ENCODE data around the gene CDK5RAP2. TPM values are rescaled to one million over a fixed set of nuclear protein-coding genes. Genes with fewer than 3 reads are reported as not detected.

The CDK5RAP2 gene
- total RNA-seq, 4 donors from 2014 or later: 57.4 to 86.3 (median 70.3) TPM

- H3K27ac ChIP-seq: no peak overlapping the region
- no peak for ATAC-seq
- intact Hi-C loops (cut with DNase I; ENCODE audit: low total_unique reads): no loop called here
Measured at GRCh38 chr9:120363697-120364096, 216.3 kb downstream of the CDK5RAP2 start.

GRCh38 chr9:120362446-120362845 is 217.5 kb downstream of the CDK5RAP2 start:
- Histone ChIP-seq H3K4me1 (no peaks in the 10 kb centered on the region), H3K27ac (no peak overlapping the region), H3K36me3 (no peaks in the 10 kb centered on the region), H3K27me3 (no peaks in the 10 kb centered on the region), H3K4me3 (no peak overlapping the region), H3K9me3 (no peaks in the 10 kb centered on the region)
- ATAC-seq (no peak), DNase-seq (no peak)
- in situ Hi-C loops (cut with MboI; ENCODE audit: low sequenced_read_pairs in 4 of 4): loop anchor here in 2 of 4 donors (25.0 kb wide), 1 partner anchor 800 kb away; no protein-coding TSS in a partner anchor
- intact Hi-C loops (cut with DNase I; ENCODE audit: low total_unique reads): no loop called here
- TF ChIP-seq CTCF (IDR thresholded peaks at IDR 0.05 in 4 of 5, conservative IDR thresholded peaks at IDR 0.05 in 1 of 5): no peak
- no peak for TF ChIP-seq POLR2A (IDR thresholded peaks at IDR 0.05)

More at GRCh38 chr9:120363697-120364096, 216.3 kb downstream of the CDK5RAP2 start:
- no peaks in the 10 kb centered on the region for H3K27me3 ChIP-seq
- no peaks in the 10 kb centered on the region for H3K36me3 ChIP-seq
- DNase-seq: no peak
- H3K4me1 ChIP-seq: no peaks in the 10 kb centered on the region
- in situ Hi-C loops (cut with MboI; ENCODE audit: low sequenced_read_pairs in 4 of 4): loop anchor here in 2 of 4 donors (25.0 kb wide), 1 partner anchor 801 kb away; no protein-coding TSS in a partner anchor
- H3K9me3 ChIP-seq: no peaks in the 10 kb centered on the region
- no peak for TF ChIP-seq CTCF (IDR thresholded peaks at IDR 0.05 in 4 of 5, conservative IDR thresholded peaks at IDR 0.05 in 1 of 5)
- no peak for TF ChIP-seq POLR2A (IDR thresholded peaks at IDR 0.05)
- no peak overlapping the region for H3K4me3 ChIP-seq

GRCh38 chr9:120361551-120361950 is 218.4 kb downstream of the CDK5RAP2 start:
- Histone ChIP-seq H3K4me1 (no peaks in the 10 kb centered on the region), H3K9me3 (no peaks in the 10 kb centered on the region), H3K27me3 (no peaks in the 10 kb centered on the region), H3K36me3 (no peaks in the 10 kb centered on the region), H3K4me3 (no peak overlapping the region), H3K27ac (no peak overlapping the region)
- ATAC-seq (no peak), DNase-seq (no peak)
- in situ Hi-C loops (cut with MboI; ENCODE audit: low sequenced_read_pairs in 4 of 4): loop anchor here in 2 of 4 donors (25.0 kb wide), 1 partner anchor 799 kb away; no protein-coding TSS in a partner anchor
- TF ChIP-seq POLR2A (IDR thresholded peaks at IDR 0.05): no peak
- TF ChIP-seq CTCF (IDR thresholded peaks at IDR 0.05 in 4 of 5, conservative IDR thresholded peaks at IDR 0.05 in 1 of 5): no peak
- intact Hi-C loops (cut with DNase I; ENCODE audit: low total_unique reads): no loop called here

- TF ChIP-seq POLR2A (IDR thresholded peaks at IDR 0.05) (no peak), CTCF (IDR thresholded peaks at IDR 0.05 in 4 of 5, conservative IDR thresholded peaks at IDR 0.05 in 1 of 5) (no peak)
- H3K9me3 ChIP-seq: no peaks in the 10 kb centered on the region
- in situ Hi-C loops (cut with MboI; ENCODE audit: low sequenced_read_pairs in 4 of 4): loop anchor here in 2 of 4 donors (25.0 kb wide), 1 partner anchor 798 kb away; no protein-coding TSS in a partner anchor
Measured at GRCh38 chr9:120360510-120360909, 219.5 kb downstream of the CDK5RAP2 start.

GRCh38 chr9:120360046-120360445 is 219.9 kb downstream of the CDK5RAP2 start:
- Histone ChIP-seq H3K4me1 (no peaks in the 10 kb centered on the region), H3K4me3 (no peak overlapping the region), H3K9me3 (no peaks in the 10 kb centered on the region), H3K27me3 (no peaks in the 10 kb centered on the region), H3K27ac (no peak overlapping the region), H3K36me3 (no peaks in the 10 kb centered on the region)
- DNase-seq (no peak), ATAC-seq (no peak)
- intact Hi-C loops (cut with DNase I; ENCODE audit: low total_unique reads) (no loop called here), in situ Hi-C loops (cut with MboI; ENCODE audit: low sequenced_read_pairs in 4 of 4) (loop anchor here in 2 of 4 donors (25.0 kb wide), 1 partner anchor 798 kb away; no protein-coding TSS in a partner anchor)
- TF ChIP-seq POLR2A (IDR thresholded peaks at IDR 0.05): no peak
- TF ChIP-seq CTCF (IDR thresholded peaks at IDR 0.05 in 4 of 5, conservative IDR thresholded peaks at IDR 0.05 in 1 of 5): no peak

More at GRCh38 chr9:120360510-120360909, 219.5 kb downstream of the CDK5RAP2 start:
- intact Hi-C loops (cut with DNase I; ENCODE audit: low total_unique reads): no loop called here
- no peak for ATAC-seq
- DNase-seq: no peak
- Histone ChIP-seq H3K27ac (no peak overlapping the region), H3K36me3 (no peaks in the 10 kb centered on the region), H3K4me3 (no peak overlapping the region), H3K4me1 (no peaks in the 10 kb centered on the region), H3K27me3 (no peaks in the 10 kb centered on the region)
